GM23248 (cell line): ENCODE measurements around the gene SINHCAF. TPM values are rescaled to one million over a fixed set of nuclear protein-coding genes. Genes with fewer than 3 reads are reported as not detected.

Source experiments
- DNase-seq: peaks from one replicate; pipeline ENCODE4 v3.0.0-alpha.2; 2015
- H2AFZ ChIP-seq: fragments of 200-600 bp; sonication (generic); 2 replicates; pipeline ENCODE4 v1.6.1; 2016; ENCODE audit warnings: antibody characterized with exemption
- H3F3A ChIP-seq: fragments of 200-600 bp; sonication (generic); 2 replicates; pipeline ENCODE4 v1.6.1; 2016; ENCODE audit warnings: mild to moderate bottlenecking, antibody characterized with exemption, mixed run types; ENCODE audit not compliant: insufficient read depth
- H3K27ac ChIP-seq: fragments of 200-600 bp; sonication (generic); 2 replicates; pipeline ENCODE4 v1.5.1; 2016; ENCODE audit warnings: mild to moderate bottlenecking
- H3K27me3 ChIP-seq: fragments of 200-600 bp; sonication (generic); replicated peaks from 2 replicates; pipeline ENCODE4 v1.6.1; 2016; ENCODE audit warnings: mild to moderate bottlenecking; ENCODE audit not compliant: insufficient read depth
- H3K36me3 ChIP-seq: fragments of 200-600 bp; sonication (generic); 2 replicates; pipeline ENCODE4 v1.6.1; 2016; ENCODE audit warnings: low read depth, mild to moderate bottlenecking
- H3K4me1 ChIP-seq: fragments of 200-600 bp; sonication (generic); 2 replicates; pipeline ENCODE4 v1.6.1; 2016; ENCODE audit warnings: mild to moderate bottlenecking; ENCODE audit not compliant: insufficient read depth
- H3K4me2 ChIP-seq: fragments of 200-600 bp; sonication (generic); one replicate; pipeline ENCODE4 v1.6.1; 2016; ENCODE audit warnings: mild to moderate bottlenecking; ENCODE audit not compliant: unreplicated experiment
- H3K4me3 ChIP-seq: fragments of 200-600 bp; sonication (generic); 2 replicates; pipeline ENCODE4 v1.5.1; 2016; ENCODE audit warnings: mild to moderate bottlenecking
- H3K79me2 ChIP-seq: fragments of 200-600 bp; sonication (generic); 2 replicates; pipeline ENCODE4 v1.6.1; 2016; ENCODE audit warnings: mild to moderate bottlenecking; ENCODE audit not compliant: insufficient read depth
- H3K9ac ChIP-seq: fragments of 200-600 bp; sonication (generic); 2 replicates; pipeline ENCODE4 v1.6.1; 2016; ENCODE audit warnings: mild to moderate bottlenecking
- H3K9me2 ChIP-seq: fragments of 200-600 bp; sonication (generic); 2 replicates; pipeline ENCODE4 v1.6.1; 2016; ENCODE audit warnings: mixed run types, mild to moderate bottlenecking, moderate library complexity; ENCODE audit not compliant: insufficient read depth
- H3K9me3 ChIP-seq: fragments of 200-600 bp; sonication (generic); one replicate; pipeline ENCODE4 v1.6.1; 2017; ENCODE audit warnings: low read depth
- H4K20me1 ChIP-seq: fragments of 200-600 bp; sonication (generic); 2 replicates; pipeline ENCODE4 v1.6.0; 2016; ENCODE audit not compliant: insufficient read depth
- EZH2 ChIP-seq: fragments of 200-600 bp; sonication (generic); IDR thresholded peaks from 2 replicates; pipeline ENCODE4 v1.6.1; 2018; ENCODE audit warnings: antibody characterized with exemption, mild to moderate bottlenecking; ENCODE audit not compliant: insufficient read depth, poor library complexity, severe bottlenecking
- EZH2phosphoT487 ChIP-seq: fragments of 200-600 bp; sonication (generic); IDR thresholded peaks from 2 replicates; pipeline ENCODE4 v1.6.1; 2018; ENCODE audit warnings: antibody characterized with exemption, moderate library complexity, mild to moderate bottlenecking, low read depth; ENCODE audit not compliant: insufficient read depth
- WGBS, 2 experiments: methylation state at CpG; one replicate each; pipeline ENCODE4 v1.1.6; 2015 to 2017; ENCODE audit warnings: low lambda C conversion rate in 2 of 2, low coverage in 1 of 2; ENCODE audit errors: missing lambda C conversion rate in 2 of 2; 5-methylcytosine and 5-hydroxymethylcytosine counted together
- in situ Hi-C: fragments of 300-500 bp; cut with MboI; formaldehyde crosslinking; loops from 2 replicates; pipeline ENCODE4 v1.15.0; 2020
- polyA plus RNA-seq: library from polyadenylated mRNA; unstranded; fragments of >200 nt; fragmentation: Nextera tagmentation; extraction: Ambion mirVana; gene quantifications from 2 replicates; pipeline ENCODE4 v1.2.1, GENCODE V29; 2016
- total RNA-seq: library from RNA; depleted of rRNA; stranded (reverse); fragments of >200 nt; shearing (Covaris generic); gene quantifications from 2 replicates; pipeline ENCODE4 v1.2.3, GENCODE V29; 2014

Gene SINHCAF
- total and polyA plus RNA-seq, 2 experiments from 2014 or later: 10.4 to 14.7 TPM

GRCh38 chr12:31300783-31301182, 25.2 kb downstream of the SINHCAF start:
- H3K9me3 ChIP-seq: no peaks in the 10 kb centered on the region
- DNase-seq: no peak
- no peaks in the 10 kb centered on the region for H3K36me3 ChIP-seq
- no peaks in the 10 kb centered on the region for H4K20me1 ChIP-seq
- no peak for TF ChIP-seq EZH2phosphoT487
- TF ChIP-seq EZH2: no peak
- in situ Hi-C loops: no loop called here
- no peaks in the 10 kb centered on the region for H3K27me3 ChIP-seq
- no peak overlapping the region for H3K4me2 ChIP-seq
- no peaks in the 10 kb centered on the region for H3K9me2 ChIP-seq
- no peak overlapping the region for H3K9ac ChIP-seq
- no peaks in the 10 kb centered on the region for H3K4me1 ChIP-seq
- no peaks in the 10 kb centered on the region for H3F3A ChIP-seq
- H3K79me2 ChIP-seq: peaks cover 17% of the 10 kb centered on the region
- H3K27ac ChIP-seq: no peak overlapping the region
- H2AFZ ChIP-seq: no peak overlapping the region
- no peak overlapping the region for H3K4me3 ChIP-seq
- 96 to 97% methylated on average over 3 of the region's 3 CpGs for WGBS, 2 experiments

- Histone ChIP-seq H2AFZ (no peak overlapping the region), H3K9me3 (no peaks in the 10 kb centered on the region), H3K9ac (no peak overlapping the region), H3K36me3 (no peaks in the 10 kb centered on the region), H3K27ac (no peak overlapping the region), H3K79me2 (peaks cover 16% of the 10 kb centered on the region), H4K20me1 (no peaks in the 10 kb centered on the region), H3K4me2 (no peak overlapping the region), H3F3A (no peaks in the 10 kb centered on the region), H3K27me3 (no peaks in the 10 kb centered on the region), H3K9me2 (no peaks in the 10 kb centered on the region), H3K4me1 (no peaks in the 10 kb centered on the region), H3K4me3 (no peak overlapping the region)
- no peak for TF ChIP-seq EZH2
- TF ChIP-seq EZH2phosphoT487: no peak
- in situ Hi-C loops: no loop called here
- 100% methylated on average over 1 of the region's 1 CpG for WGBS, 2 experiments
- DNase-seq: no peak
Observed at GRCh38 chr12:31300341-31300740, 25.6 kb downstream of the SINHCAF start.

GRCh38 chr12:31298922-31299321, 27.0 kb downstream of the SINHCAF start:
- DNase-seq: no peak
- H3F3A ChIP-seq: no peaks in the 10 kb centered on the region
- in situ Hi-C loops: no loop called here
- TF ChIP-seq EZH2 (no peak), EZH2phosphoT487 (no peak)
- H3K9ac ChIP-seq: no peak overlapping the region
- H3K9me3 ChIP-seq: no peaks in the 10 kb centered on the region
- H3K27ac ChIP-seq: no peak overlapping the region
- no peak overlapping the region for H3K4me2 ChIP-seq
- H3K9me2 ChIP-seq: no peaks in the 10 kb centered on the region
- no peaks in the 10 kb centered on the region for H3K4me1 ChIP-seq
- WGBS, 2 experiments: 76 to 83% methylated on average over 3 of the region's 3 CpGs
- peaks cover 16% of the 10 kb centered on the region for H3K79me2 ChIP-seq
- H3K36me3 ChIP-seq: peaks cover 6% of the 10 kb centered on the region; the same call in 1 of the 2 replicates
- H4K20me1 ChIP-seq: no peaks in the 10 kb centered on the region
- H3K27me3 ChIP-seq: no peaks in the 10 kb centered on the region
- H3K4me3 ChIP-seq: no peak overlapping the region
- no peak overlapping the region for H2AFZ ChIP-seq

- in situ Hi-C loops: no loop called here
- Histone ChIP-seq H3K4me3 (no peak overlapping the region), H3F3A (no peaks in the 10 kb centered on the region), H3K79me2 (peaks cover 16% of the 10 kb centered on the region), H3K4me1 (no peaks in the 10 kb centered on the region), H3K36me3 (peaks cover 6% of the 10 kb centered on the region; the same call in 1 of the 2 replicates), H4K20me1 (no peaks in the 10 kb centered on the region), H3K27me3 (no peaks in the 10 kb centered on the region), H3K27ac (no peak overlapping the region), H3K4me2 (no peak overlapping the region), H3K9ac (no peak overlapping the region), H3K9me2 (no peaks in the 10 kb centered on the region), H2AFZ (no peak overlapping the region), H3K9me3 (no peaks in the 10 kb centered on the region)
- no peak for DNase-seq
- TF ChIP-seq EZH2phosphoT487 (no peak), EZH2 (no peak)
- 95 to 100% methylated on average over 2 of the region's 2 CpGs for WGBS, 2 experiments
Observed at GRCh38 chr12:31298515-31298910, 27.4 kb downstream of the SINHCAF start.
